ENCODE results near the gene GSTT4.
"Not testable (repeated sequence)": the region's sequence is repeated elsewhere in the genome, so short reads cannot be mapped to it uniquely, and the experiment has no call there.

The GSTT4 gene

DNA sequence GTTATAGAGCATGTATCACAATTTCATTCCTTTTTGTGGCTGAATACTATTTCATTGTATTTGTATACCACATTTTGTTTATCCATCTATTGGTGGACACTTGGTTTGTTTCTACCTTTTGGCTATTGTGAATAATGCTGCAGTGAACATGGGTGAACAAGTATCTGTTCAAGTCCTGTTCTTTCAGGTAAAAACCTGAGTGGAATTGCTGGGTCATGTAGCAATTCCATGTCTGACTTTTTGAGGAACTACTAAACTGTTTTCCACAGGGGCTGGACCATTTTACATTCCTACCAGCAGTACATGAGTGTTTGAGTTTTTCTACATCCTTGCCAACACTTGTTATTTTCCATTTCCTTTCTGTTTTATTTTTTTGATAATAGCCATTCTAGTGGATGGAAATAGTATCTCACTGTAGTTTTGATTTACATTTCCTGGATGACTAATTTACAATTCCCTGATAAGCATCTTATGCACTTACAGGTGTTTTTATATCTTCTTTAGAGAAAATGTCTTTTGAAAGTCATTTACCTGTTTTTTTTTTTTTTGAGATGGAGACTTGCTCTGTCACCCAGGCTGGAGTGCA is 18.0 kb upstream of the GSTT4 start:
- DNase-seq: no peak

DNA sequence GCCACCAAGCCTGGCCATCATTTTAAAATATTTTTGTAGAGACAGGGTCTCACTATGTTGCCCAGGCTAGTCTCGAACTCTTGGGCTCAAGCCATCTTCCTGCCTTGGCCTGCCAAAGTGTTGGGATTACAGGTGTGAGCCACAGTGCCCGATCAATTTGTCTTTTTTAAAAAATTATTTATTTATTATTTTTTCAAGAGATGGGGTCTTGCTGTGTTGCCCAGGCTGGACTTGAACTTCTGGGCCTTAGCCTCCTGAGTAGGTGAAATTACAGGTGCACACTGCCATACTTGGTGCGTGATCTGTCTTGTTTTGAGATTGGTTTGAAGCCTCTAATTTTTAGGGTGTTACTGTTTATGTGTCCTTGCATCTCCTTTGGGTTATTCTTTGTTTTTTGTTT is 16.1 kb upstream of the GSTT4 start:
- no peak for DNase-seq

DNA sequence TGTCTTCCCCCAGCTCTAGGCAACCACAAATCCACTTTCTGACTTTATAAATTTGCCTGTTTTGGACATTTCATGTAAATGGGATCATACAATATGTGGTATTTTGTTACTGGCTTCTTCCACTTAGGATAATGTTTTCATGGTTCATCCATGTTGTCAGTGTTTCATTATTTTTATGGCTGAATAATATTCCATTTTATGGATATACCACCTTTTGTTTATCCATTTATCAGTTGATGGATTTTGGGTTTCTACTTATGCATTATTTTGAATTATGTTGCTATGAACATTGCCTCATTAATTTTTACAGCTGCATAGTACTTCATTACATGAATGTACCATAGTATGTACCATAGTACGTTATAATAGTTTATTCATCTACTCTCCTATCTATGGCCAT is 10.9 kb upstream of the GSTT4 start:
- DNase-seq: no peak

DNA sequence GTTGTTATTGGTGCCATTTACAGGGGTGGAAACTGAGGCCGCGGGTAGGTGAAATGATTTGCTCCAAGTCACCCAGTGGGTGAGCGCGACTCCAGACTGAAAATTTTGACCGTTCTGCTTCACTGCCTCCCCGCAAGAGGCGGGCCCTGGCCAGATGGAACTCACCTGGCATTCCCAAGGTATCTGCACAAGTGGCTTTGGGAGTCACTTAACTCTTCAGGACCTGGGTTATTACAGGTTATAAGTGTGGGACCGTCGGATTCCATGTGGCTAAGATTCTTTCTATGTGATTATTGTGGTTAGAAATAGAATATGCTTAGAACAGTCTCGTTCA is 6.4 kb upstream of the GSTT4 start:
- DNase-seq: no peak

DNA sequence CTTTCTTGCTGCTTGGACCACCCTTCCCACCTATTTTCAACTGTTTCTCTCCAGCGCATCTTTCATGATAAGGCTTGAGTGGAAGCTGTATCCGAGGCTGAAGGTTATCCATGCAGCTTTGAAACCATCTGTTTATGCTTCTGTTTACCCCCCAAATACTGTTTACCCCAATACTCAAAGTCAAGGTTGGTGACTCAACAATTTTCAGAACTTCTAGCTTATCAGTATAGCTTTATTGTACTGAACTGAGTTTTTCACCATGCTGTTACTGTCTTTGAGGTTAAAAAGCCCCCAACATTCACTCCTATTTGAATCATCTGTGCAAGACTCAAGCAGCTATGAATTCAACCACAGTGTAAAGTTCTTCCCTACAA is 4.8 kb upstream of the GSTT4 start:
- DNase-seq: no peak

DNA sequence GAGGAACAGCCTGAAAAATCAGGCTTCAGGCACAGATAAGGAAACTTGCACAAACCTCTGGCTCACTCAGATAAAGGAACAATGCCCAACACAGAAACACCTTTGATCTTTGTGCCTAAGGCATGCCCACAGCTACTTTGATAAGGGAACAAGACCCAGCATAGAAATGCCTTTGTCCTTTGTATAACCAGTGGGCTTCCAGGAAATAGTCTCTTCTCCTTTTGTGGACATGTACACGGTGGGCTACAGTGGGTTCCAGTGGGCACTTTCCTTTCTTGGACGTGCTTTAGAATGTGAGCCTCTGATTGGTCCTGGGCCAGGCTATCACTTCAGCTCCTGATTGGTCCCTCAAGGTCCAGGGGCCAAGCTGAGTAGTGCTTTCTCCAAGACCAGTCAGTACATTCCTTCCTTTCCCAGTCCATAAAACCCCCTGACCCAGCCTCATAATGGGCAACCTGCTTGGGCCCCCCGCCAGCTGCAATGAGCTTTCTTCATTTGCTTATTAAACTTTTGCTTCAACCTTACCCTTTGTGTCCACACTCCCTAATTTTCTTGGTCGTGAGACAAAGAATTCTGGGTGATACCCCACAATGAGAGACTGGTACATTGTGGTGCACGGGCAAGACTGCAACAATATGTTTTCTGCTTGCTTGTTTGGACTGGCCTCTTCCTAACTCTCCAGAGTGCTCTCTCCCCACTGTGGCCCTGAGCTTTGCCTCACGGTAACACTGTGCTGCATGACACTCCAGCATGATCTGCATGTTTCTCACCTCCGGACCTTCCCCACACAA is 4.2 kb upstream of the GSTT4 start:
- DNase-seq: no peak

DNA sequence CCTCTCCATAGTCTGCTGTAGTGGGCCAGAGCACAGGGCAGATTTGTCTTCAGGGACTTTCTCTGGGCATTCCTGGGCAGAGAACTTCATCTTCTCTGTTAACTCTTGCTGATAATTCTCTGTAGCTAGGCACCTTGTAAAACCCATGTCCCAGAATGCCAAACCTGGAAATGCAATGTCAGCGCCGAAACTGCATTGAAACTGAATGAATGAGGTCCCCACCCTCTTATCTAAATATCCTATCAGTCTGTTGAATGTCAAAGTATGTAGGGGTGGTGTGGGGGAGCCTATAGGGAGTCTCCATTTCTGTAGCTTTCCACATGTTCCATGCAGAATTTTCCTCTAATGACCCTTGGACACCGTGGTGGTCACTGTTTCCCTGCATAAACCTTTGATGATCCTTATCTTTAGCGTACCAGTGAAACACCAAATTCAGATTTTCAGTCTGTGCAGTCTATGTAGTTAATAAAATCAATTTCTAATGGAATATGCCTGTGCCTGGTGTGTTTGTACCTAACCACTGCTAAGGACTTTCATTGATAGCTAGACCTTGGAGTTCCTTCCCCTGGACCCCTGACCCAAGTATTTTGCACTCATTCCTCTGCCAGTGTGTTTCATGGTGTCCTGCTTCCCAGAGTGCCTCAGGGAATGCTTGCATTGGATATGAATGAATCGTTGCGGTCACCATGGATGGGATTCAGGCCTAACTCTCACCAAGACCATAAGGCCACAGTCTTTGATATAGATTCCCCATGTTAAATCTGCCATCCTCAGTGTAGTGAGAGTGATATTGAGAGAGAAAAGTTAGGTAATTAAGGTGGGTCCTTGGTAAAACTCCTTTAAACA is 3.4 kb upstream of the GSTT4 start:
- DNase-seq: no peak

DNA sequence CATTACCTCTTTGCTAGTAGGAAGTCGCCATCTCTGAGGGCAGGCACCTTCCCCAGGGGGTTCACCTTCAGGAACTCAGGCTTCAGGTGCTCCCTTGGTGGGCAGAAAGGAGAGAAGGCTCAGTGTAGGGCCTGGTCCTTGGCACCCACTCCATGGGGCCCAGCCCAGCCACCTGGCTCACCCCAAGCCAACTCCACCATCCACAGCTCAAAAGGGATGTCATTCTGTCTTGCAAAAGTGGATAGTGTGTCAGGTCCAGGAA is 2.7 kb upstream of the GSTT4 start:
- DNase-seq: no peak

DNA sequence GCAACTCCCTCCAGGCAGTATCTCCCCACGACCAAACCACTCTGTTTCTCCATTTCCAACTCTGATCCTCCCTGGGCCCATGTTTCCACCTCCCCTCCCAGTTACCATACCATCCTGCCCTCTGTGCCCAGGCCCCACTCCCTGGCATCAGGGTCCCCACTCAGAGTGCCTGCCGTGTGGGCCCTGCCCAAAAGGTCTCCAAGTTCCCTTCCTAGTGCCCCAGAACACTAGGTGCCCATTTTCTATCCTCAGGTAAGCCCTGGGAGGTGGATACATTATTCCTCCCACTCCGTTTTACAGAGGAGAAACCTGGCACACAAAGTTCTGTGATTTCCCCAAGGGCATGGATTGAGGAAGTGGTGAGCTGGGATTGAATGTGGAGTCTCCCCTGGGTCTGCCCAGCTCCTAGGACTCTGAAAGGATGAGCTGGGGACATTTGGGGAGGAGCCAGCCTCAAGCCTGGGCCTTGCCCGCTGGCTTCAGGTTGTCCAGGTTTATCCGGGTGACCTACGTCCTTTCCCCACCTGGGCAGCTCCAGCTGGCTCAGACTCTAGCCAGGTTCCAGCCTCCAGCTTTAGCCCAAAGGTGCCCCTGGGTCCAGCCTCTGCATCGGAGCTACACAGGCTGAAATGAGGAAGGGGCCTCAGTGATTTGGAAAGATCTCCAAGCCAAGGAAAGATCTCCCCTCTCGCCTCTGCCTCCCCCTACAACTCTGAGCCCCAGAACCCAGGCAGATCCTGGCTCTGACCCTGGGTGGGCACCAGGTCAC is 2.2 kb upstream of the GSTT4 start:
- DNase-seq: no peak

DNA sequence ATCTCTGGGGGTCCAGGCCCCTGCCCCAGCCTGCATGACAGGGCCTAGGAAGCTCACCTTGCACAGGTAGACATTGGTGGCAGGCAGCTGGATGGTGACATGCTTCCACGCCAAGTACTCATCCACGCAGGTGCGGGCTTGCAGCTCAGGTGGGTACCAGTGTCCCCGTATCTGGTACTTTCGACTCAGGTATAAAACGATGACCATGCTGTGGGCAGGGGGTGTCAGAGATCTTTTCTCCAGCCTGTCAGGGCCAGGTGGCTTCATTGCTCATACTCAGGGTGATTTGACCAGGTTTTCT is 1.6 kb upstream of the GSTT4 start:
- no peak for DNase-seq

DNA sequence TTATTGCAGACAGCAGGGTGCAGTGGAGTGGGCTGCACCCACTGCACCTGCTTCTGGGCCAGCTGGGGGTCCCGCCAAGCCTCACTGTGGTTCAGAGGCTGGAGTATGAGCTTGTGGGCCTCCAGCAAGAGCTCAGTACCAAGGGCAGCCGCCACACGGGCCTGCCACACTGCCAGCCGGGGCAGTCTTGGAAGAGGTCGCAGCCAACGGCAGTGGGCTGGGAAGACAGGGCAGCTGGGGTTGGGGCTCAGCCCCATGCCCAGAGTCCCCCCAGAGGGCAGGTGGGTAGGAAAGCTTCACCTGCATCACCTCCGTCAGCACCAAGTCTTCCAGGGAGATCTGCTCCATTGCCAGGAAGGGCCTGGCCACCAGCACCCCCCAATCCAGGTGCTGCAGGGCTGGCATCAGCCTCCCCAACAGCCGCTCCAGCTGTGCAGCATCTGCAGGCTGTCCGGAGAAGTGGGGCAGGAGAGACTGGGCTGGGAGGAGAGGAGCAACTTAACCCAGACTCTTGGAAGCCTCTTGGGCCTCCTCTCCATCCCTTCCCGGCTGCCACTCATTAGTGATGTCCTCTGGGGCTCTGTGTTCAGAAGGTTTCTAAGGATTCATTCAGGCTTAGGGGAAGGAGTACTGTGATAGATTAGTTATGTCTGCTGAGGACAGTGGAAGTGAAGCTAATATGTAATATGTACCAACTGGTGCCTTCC is 1.1 kb upstream of the GSTT4 start:
- DNase-seq: no peak

DNA sequence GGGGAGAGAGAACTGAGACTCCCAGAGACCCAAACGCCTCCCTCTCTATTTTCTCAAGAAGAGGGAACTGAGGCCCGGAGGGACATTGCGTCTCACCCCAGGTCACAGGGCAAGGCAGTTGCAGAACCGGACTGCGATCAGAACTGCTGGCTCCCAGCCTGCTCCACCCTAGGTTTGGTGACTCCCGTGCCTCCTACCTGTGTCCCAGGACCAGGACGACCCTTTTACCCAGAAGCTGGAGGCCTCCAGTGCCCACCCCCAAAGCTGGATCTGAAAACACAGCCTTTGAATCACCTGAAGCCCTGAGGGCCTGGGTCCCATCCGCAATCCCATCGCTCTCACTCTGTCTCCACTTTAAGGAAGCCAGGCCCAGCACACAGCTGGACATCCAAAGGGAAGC is 1.4 kb downstream of the GSTT4 start:
- no peak for DNase-seq

DNA sequence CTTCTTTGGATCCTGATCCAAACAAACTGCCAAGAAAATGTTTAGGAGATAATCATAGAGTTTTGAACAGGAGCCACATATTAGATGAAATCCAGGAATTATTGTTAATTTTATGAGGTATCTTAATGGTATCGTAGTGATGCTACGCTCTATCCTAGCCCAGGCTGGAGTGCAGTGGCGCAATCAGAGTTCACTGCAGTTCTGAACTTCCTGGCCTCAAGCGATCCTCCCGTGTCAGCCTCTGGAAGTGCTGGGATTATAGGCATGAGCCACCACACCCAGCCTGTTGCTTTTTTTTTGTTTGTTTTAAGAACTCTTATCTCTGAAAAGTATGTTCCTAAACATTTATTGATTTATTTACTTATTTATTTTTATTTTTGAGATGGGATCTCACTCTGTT is 2.4 kb downstream of the GSTT4 start:
- no peak for DNase-seq

DNA sequence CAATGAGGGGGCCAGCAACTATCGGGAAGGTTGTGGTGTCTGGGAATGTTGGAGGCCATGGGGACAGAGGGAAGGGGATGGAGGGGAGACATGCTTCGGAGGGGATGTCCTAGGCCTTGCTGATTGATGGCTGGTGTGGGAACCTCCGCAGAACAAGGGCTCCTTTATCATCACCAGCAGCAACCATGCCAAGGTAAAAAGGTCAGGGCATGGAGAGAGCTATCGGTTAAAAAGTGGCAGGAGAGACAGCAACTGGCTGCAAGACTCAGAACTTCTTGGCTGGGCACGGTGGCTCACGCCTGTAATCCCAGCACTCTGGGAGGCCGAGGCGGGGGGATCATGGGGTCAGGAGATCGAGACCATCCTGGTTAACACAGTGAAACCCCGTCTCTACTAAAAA is 3.0 kb downstream of the GSTT4 start:
- DNase-seq: no peak

DNA sequence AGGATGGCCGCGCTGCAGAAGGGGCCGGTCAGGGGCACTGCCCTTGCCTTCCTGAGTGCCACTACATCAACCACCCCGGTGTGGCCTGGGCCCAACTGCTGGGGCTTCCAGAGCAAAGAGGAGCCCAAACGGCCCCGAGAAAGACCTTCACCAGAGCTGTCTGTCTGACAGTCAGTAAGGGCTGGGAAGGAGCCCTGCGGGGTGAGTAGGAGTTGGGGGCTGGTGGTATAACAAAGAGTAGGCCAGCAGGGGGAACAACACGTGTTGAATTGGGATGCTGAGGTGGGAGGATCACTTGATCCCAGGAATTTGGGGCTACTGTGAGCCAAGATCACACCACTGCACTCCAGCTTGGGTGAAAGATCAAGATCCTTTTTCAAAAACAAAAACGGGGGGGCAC is 3.9 kb downstream of the GSTT4 start:
- no peak for DNase-seq

DNA sequence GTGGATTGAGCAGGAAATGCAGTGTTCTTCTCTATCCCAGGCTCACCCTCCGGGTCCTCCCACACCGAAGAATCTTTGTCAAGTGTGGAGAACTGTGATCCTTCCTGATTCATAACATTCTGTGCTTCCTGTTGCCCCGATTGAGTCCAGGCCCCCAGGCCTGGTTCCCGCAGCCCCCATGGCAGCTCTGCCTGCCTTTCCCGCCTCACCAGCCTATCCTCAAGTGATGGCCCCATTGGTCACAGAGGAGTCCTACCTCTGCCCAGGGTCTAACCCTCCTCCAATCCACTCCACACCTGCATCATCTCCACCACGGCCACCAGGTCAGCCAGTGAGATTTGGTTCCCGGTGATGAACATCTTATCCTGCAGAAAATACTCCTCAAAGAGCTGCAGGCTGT is 5.5 kb downstream of the GSTT4 start:
- not testable (repeated sequence) for DNase-seq

DNA sequence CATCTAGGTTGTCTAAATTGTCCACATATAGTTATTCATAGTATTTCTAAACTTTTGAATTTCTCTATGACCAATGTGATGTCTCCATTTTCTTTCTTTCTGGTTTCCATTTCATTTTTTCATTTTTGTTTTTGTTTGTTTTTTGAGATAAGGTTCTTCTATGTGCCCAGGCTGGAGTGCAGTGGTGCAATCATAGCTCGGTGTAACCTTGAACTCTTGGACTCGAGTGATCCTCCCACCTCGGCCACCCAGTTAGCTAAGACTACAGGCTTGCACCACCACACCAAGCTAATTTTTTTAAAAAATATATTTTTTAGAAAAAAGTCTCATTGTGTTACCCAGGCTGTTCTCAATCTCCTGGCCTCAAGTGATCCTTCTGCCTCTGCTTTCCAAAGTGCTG is 8.2 kb downstream of the GSTT4 start:
- no peak for DNase-seq

DNA sequence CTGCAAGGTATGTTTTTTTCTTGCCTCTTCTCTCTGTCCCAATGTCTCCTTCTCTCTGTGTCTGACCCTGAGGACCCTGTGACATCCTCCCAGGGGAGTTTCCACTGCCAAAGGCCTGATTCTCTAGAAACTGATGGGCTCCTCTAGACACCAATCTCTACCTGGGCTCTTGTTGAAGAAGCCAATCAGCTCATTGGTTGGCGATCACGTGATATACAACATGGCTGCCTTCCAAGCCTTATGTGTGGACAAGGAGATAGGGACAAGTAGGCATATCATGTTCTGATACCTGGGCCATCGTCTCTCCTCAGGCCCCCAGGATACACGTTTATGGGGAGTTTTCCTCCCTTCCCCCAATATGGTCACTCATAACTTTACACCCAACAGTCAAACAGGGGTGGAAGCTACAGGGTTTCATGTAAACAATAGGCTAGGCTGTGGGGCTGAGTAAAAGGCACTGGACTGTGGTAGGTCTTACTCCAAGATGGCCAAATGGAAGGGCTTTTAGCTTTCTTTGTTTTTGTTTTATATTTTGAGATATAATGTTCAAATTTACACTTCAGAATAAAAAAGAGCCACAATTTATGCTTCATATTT is 11.6 kb downstream of the GSTT4 start:
- DNase-seq: not testable (repeated sequence)

DNA sequence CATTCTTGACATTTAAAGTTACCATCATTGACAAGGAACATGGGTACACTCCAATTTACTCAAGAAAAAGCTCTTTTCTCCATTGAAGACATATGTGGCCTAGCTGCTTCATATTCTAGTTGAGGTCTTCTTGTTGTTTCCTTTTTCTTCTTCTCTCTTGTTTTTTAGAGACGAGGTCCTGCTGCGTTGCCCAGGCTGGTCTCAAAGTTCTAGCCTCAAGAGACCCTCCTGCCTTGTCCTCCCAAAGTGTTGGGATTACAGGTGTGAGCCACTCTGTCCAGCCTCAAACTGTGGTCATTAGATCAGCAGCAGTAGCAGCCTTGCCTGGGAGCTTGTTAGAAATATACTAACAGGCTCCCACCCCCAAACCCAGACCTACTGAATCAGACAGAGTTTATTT is 12.2 kb downstream of the GSTT4 start:
- not testable (repeated sequence) for DNase-seq

DNA sequence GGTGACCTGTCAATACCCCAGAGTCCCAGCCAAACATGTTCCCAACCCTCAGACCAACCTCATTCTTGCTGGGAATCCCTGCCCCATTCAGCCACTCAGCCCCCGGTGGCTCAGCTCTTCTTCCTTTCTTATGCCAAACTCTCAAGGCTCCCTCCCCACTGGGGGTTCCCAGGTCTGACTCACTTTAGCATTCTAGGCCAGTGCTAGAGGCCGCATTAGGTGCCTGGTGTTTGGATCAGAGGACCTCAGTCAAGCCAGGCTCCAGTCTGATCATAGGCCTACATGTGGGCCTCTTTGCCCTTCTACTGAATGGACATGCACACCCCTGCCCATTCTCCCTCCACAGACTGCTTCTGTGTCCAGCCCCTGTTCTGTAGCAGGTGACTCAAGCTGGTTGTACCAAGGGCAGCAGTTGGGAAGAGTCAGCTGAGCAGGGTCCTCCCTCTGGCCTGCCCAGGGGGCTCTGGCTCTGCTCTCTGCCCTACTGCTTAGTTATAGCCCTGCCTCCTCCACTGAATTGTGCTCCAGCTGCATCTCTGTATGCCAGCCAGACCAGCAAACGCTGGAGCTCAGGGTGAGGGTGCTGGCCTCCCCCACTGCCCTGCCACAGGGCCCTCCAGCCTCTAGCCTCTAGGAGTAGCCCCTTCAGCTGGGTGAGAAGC is 15.5 kb downstream of the GSTT4 start:
- DNase-seq: not testable (repeated sequence)

DNA sequence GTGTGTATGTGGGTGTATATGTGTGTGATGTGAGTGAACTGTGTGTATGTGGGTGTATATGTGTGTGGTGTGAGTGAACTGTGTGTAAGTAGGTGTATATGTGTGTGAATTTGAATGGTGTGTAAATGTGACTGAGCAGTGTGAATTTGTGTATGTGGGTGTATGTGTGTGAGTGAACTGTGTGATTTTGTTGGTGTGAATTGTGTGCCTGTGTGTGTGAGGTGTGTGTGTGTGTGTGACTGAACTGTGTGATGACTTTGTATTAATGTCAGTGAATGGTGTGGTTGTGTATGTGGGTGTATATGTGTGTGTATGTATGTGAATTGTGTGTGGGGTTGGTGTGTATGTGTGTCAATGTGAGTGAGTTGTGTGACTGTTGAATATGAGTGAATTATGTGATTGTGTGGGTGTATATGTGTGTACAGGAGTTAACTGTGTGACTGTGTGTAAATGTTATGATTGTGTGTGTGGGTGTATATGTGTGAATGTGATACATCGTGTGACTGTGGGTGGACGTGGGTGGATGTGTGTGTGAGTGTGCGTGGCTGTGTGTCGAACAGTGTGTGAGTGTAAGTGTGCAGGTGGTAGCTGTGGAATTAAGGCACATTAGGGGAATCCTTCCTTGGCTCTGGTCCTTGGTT is 18.6 kb downstream of the GSTT4 start:
- not testable (repeated sequence) for DNase-seq

DNA sequence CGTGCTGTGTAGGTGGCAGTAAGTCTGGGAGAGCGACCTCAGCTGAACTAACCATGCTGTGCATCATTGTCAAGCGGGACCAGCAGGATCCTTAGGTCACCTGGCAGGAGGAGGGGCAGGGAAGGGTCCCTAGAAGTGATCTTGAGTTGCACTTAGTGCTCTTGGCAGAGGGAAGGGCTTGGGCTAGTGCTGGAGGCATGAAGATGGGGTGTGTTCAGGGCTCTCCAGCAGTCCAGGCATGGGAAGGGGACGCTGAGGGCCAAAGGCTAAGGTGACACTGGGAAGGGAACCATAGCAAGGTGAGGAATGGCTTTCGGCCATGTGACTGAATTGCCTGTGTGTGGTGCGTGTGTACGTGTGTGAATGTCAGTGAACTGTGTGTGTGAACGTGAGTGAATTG is 19.2 kb downstream of the GSTT4 start:
- not testable (repeated sequence) for DNase-seq

Measured in activated CD4-positive, alpha-beta T cell treated with anti-CD3 and anti-CD28 coated beads, Interleukin-2, amount 50 U/mL, for 16 hours (primary cell).